ENCODE data around the gene GIN1.

DNA sequence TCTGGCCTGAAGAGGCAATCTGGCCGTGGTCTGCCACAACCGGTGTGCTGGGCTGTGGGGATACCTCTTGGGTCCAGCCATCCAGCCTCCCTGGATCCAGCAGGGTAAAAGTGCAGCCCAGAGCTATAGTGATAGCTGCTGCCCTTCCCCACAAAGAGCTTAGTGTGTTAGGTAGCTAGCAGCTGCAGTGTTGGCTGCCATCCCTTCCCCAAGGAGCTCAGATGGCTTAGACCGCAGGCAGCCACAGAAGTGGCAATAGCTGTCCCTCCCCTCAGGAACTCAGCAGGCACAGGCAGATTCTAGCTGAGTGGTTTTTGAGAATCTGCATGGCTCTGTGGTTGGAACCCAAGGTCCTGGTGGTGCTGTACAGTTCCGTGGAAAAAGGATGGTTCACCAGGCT lies 40.1 kb downstream of the GIN1 start:
- TF ChIP-seq, protein P1, sequence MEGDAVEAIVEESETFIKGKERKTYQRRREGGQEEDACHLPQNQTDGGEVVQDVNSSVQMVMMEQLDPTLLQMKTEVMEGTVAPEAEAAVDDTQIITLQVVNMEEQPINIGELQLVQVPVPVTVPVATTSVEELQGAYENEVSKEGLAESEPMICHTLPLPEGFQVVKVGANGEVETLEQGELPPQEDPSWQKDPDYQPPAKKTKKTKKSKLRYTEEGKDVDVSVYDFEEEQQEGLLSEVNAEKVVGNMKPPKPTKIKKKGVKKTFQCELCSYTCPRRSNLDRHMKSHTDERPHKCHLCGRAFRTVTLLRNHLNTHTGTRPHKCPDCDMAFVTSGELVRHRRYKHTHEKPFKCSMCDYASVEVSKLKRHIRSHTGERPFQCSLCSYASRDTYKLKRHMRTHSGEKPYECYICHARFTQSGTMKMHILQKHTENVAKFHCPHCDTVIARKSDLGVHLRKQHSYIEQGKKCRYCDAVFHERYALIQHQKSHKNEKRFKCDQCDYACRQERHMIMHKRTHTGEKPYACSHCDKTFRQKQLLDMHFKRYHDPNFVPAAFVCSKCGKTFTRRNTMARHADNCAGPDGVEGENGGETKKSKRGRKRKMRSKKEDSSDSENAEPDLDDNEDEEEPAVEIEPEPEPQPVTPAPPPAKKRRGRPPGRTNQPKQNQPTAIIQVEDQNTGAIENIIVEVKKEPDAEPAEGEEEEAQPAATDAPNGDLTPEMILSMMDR (conservative IDR thresholded peaks at IDR 0.05) = no peak
- TF ChIP-seq EZH2 (IDR thresholded peaks at IDR 0.05; ENCODE audit: low read depth) = no peak

All from PC-9 (cell line).